ENCODE measurements around the gene KIAA1755.
"Not testable (repeated sequence)": the region's sequence is repeated elsewhere in the genome, so short reads cannot be mapped to it uniquely, and the experiment has no call there.

Gene KIAA1755

GRCh38 chr20:38252292-38253288 lies 7.9 kb downstream of the KIAA1755 start:
- H3K36me3 ChIP-seq (ENCODE audit: insufficient read depth, low read length) = no peaks in the 10 kb centered on the region
- no peaks in the 10 kb centered on the region for H3K9me2 ChIP-seq (replicated peaks; ENCODE audit: low read depth, low read length)
- no peaks in the 10 kb centered on the region for H3F3A ChIP-seq (ENCODE audit: low read depth)
- TF ChIP-seq, protein P1, sequence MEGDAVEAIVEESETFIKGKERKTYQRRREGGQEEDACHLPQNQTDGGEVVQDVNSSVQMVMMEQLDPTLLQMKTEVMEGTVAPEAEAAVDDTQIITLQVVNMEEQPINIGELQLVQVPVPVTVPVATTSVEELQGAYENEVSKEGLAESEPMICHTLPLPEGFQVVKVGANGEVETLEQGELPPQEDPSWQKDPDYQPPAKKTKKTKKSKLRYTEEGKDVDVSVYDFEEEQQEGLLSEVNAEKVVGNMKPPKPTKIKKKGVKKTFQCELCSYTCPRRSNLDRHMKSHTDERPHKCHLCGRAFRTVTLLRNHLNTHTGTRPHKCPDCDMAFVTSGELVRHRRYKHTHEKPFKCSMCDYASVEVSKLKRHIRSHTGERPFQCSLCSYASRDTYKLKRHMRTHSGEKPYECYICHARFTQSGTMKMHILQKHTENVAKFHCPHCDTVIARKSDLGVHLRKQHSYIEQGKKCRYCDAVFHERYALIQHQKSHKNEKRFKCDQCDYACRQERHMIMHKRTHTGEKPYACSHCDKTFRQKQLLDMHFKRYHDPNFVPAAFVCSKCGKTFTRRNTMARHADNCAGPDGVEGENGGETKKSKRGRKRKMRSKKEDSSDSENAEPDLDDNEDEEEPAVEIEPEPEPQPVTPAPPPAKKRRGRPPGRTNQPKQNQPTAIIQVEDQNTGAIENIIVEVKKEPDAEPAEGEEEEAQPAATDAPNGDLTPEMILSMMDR (conservative IDR thresholded peaks at IDR 0.05; ENCODE audit: low read length) = no peak
- TF ChIP-seq EZH2phosphoT487 (IDR thresholded peaks at IDR 0.05; ENCODE audit: borderline replicate concordance) = no peak
- H3K4me3 ChIP-seq (ENCODE audit: low read length, poor library complexity, severe bottlenecking) = no peak overlapping the region
- no peaks in the 10 kb centered on the region for H3K27me3 ChIP-seq (ENCODE audit: insufficient read depth, low read length, poor library complexity, severe bottlenecking)
- H3K79me2 ChIP-seq (ENCODE audit: insufficient read depth, low read length) = no peaks in the 10 kb centered on the region
- no peaks in the 10 kb centered on the region for H4K20me1 ChIP-seq (ENCODE audit: insufficient read depth, low read length, poor library complexity, severe bottlenecking)
- no peak overlapping the region for H3K4me2 ChIP-seq (ENCODE audit: low read depth, low read length, poor library complexity, severe bottlenecking)
- H3K4me1 ChIP-seq (ENCODE audit: insufficient read depth, low read length, poor library complexity, severe bottlenecking) = no peaks in the 10 kb centered on the region
- no peak overlapping the region for H2AFZ ChIP-seq (ENCODE audit: low read length)
- no peaks in the 10 kb centered on the region for H3K9me3 ChIP-seq (ENCODE audit: insufficient read depth, low read depth, low read length)
- no peak overlapping the region for H3K9ac ChIP-seq (ENCODE audit: low read depth, low read length, poor library complexity, severe bottlenecking)

DNA sequence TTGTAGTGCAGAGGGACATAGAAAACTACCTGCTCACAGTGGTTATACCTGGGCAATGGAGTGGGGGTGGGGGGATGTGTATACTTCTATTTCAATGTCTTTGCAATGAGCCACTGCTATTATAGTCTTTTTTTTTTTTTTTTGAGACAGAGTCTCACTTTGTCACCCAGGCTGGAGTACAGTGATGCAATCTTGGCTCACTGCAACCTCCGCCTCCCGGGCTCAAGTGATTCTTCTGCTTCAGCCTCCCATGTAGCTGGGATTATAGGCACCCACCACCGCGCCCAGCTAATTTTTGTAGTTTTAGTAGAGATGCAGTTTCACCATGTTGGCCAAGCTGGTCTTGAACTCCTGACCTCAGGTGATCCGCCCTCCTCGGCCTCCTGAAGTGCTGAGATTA lies 9.1 kb downstream of the KIAA1755 start:
- not testable (repeated sequence) for H3K4me3 ChIP-seq (ENCODE audit: low read length, poor library complexity, severe bottlenecking); H3F3A ChIP-seq (ENCODE audit: low read depth); H3K4me2 ChIP-seq (ENCODE audit: low read depth, low read length, poor library complexity, severe bottlenecking); H3K4me1 ChIP-seq (ENCODE audit: insufficient read depth, low read length, poor library complexity, severe bottlenecking); H3K27me3 ChIP-seq (ENCODE audit: insufficient read depth, low read length, poor library complexity, severe bottlenecking); H3K36me3 ChIP-seq (ENCODE audit: insufficient read depth, low read length); H3K79me2 ChIP-seq (ENCODE audit: insufficient read depth, low read length); H3K9ac ChIP-seq (ENCODE audit: low read depth, low read length, poor library complexity, severe bottlenecking); H4K20me1 ChIP-seq (ENCODE audit: insufficient read depth, low read length, poor library complexity, severe bottlenecking); H3K9me3 ChIP-seq (ENCODE audit: insufficient read depth, low read depth, low read length); H3K9me2 ChIP-seq (replicated peaks; ENCODE audit: low read depth, low read length); H2AFZ ChIP-seq (ENCODE audit: low read length)

DNA sequence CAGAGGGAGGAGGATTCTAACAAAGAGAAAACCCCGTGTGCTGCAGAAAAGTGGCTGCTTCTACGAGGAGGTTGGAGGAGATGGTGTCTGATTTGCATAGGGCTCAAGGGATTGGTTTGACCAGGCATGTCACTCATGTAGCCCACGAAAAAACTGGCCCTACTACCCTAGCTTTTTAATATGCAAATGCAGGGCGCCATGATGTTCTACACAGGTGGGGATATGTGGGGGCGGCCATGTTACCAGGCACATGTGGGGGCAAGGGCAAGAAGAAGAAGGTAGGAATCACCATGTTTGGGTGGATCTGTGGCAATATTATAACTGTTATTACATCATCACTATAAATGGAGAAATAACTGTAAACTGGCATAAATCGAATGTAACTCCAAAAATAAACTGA lies 9.9 kb downstream of the KIAA1755 start:
- H3K27me3 ChIP-seq (ENCODE audit: insufficient read depth, low read length, poor library complexity, severe bottlenecking) = no peaks in the 10 kb centered on the region
- H3F3A ChIP-seq (ENCODE audit: low read depth) = no peaks in the 10 kb centered on the region
- H2AFZ ChIP-seq (ENCODE audit: low read length) = no peak overlapping the region
- H4K20me1 ChIP-seq (ENCODE audit: insufficient read depth, low read length, poor library complexity, severe bottlenecking) = no peaks in the 10 kb centered on the region
- H3K9me3 ChIP-seq (ENCODE audit: insufficient read depth, low read depth, low read length) = peaks cover 6% of the 10 kb centered on the region; the same call in 1 of the 2 replicates
- no peaks in the 10 kb centered on the region for H3K9me2 ChIP-seq (replicated peaks; ENCODE audit: low read depth, low read length)
- no peaks in the 10 kb centered on the region for H3K79me2 ChIP-seq (ENCODE audit: insufficient read depth, low read length)
- H3K9ac ChIP-seq (ENCODE audit: low read depth, low read length, poor library complexity, severe bottlenecking) = no peak overlapping the region
- no peaks in the 10 kb centered on the region for H3K4me1 ChIP-seq (ENCODE audit: insufficient read depth, low read length, poor library complexity, severe bottlenecking)
- TF ChIP-seq EZH2phosphoT487 (IDR thresholded peaks at IDR 0.05; ENCODE audit: borderline replicate concordance) = no peak
- TF ChIP-seq, protein P1 (conservative IDR thresholded peaks at IDR 0.05; ENCODE audit: low read length) = no peak
- H3K4me3 ChIP-seq (ENCODE audit: low read length, poor library complexity, severe bottlenecking) = no peak overlapping the region
- H3K36me3 ChIP-seq (ENCODE audit: insufficient read depth, low read length) = no peaks in the 10 kb centered on the region
- no peak overlapping the region for H3K4me2 ChIP-seq (ENCODE audit: low read depth, low read length, poor library complexity, severe bottlenecking)
